Right atrium auricular region (tissue), 2 donors: ENCODE measurements around the gene KAZN. TPM values are rescaled to one million over a fixed set of nuclear protein-coding genes. Genes with fewer than 3 reads are reported as not detected.

ENCODE experiments used
- DNase-seq: peaks from one replicate; pipeline ENCODE4 v3.0.0-alpha.2; 2019; ENCODE audit warnings: low spot score
- H3K27ac ChIP-seq, 2 donors: fragments of 200-600 bp; sonication (generic); 1 replicate in 1 of 2; 2 replicates in 1 of 2; pipeline ENCODE4 v1.5.1; 2016 to 2019
- H3K27me3 ChIP-seq, 2 donors: fragments of 200-600 bp; sonication (generic); one replicate each; pipeline versions ENCODE4 v1.5.1 to v1.6.0; 2017 to 2019
- H3K36me3 ChIP-seq: fragments of 200-600 bp; sonication (generic); one replicate; pipeline ENCODE4 v1.5.1; 2016
- H3K4me1 ChIP-seq, 2 donors: fragments of 200-600 bp; sonication (generic); one replicate each; pipeline versions ENCODE4 v1.5.1 to v1.6.0; 2017 to 2019
- H3K4me3 ChIP-seq, 2 donors: fragments of 200-600 bp; sonication (generic); 1 replicate in 1 of 2; 2 replicates in 1 of 2; pipeline ENCODE4 v1.5.1; 2017 to 2019; ENCODE audit warnings: mild to moderate bottlenecking in 1 of 2, moderate library complexity in 1 of 2
- H3K9me3 ChIP-seq, 2 donors: fragments of 200-600 bp; sonication (generic); one replicate each; pipeline ENCODE4 v1.5.1; 2019
- CTCF ChIP-seq, 2 donors: fragments of 200-600 bp; sonication (generic); IDR thresholded peaks; one replicate each; pipeline ENCODE4 v1.5.1; 2019; ENCODE audit warnings: antibody characterized with exemption in 2 of 2
- total RNA-seq, 2 donors: library from RNA; depleted of rRNA; stranded (reverse); fragments of >200 nt; gene quantifications; one replicate each; pipeline ENCODE4 v1.1.0, GENCODE V29; 2016

The KAZN gene
- total RNA-seq, 2 donors from 2014 or later, result 3.9 to 6.8 TPM

GRCh38 chr1:15065291-15065690, 466.8 kb downstream of the KAZN start:
- Histone ChIP-seq H3K9me3 (peaks cover 0 to 5% of the 10 kb centered on the region in 2 donors), H3K4me3 (no peak overlapping the region), H3K27me3 (no peaks in the 10 kb centered on the region), H3K4me1 (no peaks in the 10 kb centered on the region), H3K36me3 (no peaks in the 10 kb centered on the region), H3K27ac (no peak overlapping the region)
- DNase-seq, result no peak
- TF ChIP-seq CTCF (IDR thresholded peaks at IDR 0.05), result no peak

- H3K27me3 ChIP-seq, result no peaks in the 10 kb centered on the region
- peaks cover 0 to 5% of the 10 kb centered on the region in 2 donors for H3K9me3 ChIP-seq
- no peak overlapping the region for H3K27ac ChIP-seq
- no peak for DNase-seq
- no peak for TF ChIP-seq CTCF (IDR thresholded peaks at IDR 0.05)
- H3K4me1 ChIP-seq, result no peaks in the 10 kb centered on the region
- H3K36me3 ChIP-seq, result no peaks in the 10 kb centered on the region
- no peak overlapping the region for H3K4me3 ChIP-seq
Observed at GRCh38 chr1:15065736-15066135, 467.3 kb downstream of the KAZN start.

- H3K36me3 ChIP-seq, result no peaks in the 10 kb centered on the region
- no peak for DNase-seq
- H3K27me3 ChIP-seq, result no peaks in the 10 kb centered on the region
- TF ChIP-seq CTCF (IDR thresholded peaks at IDR 0.05), result no peak
- H3K4me3 ChIP-seq, result no peak overlapping the region
- H3K9me3 ChIP-seq, result peaks cover 0 to 5% of the 10 kb centered on the region in 2 donors
- H3K27ac ChIP-seq, result no peak overlapping the region
- H3K4me1 ChIP-seq, result no peaks in the 10 kb centered on the region
Observed at GRCh38 chr1:15066191-15066590, 467.7 kb downstream of the KAZN start.

GRCh38 chr1:15067148-15067547, 468.7 kb downstream of the KAZN start:
- DNase-seq, result no peak
- no peaks in the 10 kb centered on the region for H3K36me3 ChIP-seq
- no peak for TF ChIP-seq CTCF (IDR thresholded peaks at IDR 0.05)
- no peak overlapping the region for H3K27ac ChIP-seq
- no peaks in the 10 kb centered on the region for H3K27me3 ChIP-seq
- no peak overlapping the region for H3K4me3 ChIP-seq
- H3K4me1 ChIP-seq, result no peaks in the 10 kb centered on the region
- H3K9me3 ChIP-seq, result peaks cover 0 to 4% of the 10 kb centered on the region in 2 donors

GRCh38 chr1:15068152-15068551, 469.7 kb downstream of the KAZN start:
- no peaks in the 10 kb centered on the region for H3K4me1 ChIP-seq
- no peak overlapping the region for H3K4me3 ChIP-seq
- H3K36me3 ChIP-seq, result no peaks in the 10 kb centered on the region
- no peak for DNase-seq
- no peaks in the 10 kb centered on the region for H3K9me3 ChIP-seq
- TF ChIP-seq CTCF (IDR thresholded peaks at IDR 0.05), result no peak
- no peaks in the 10 kb centered on the region for H3K27me3 ChIP-seq
- H3K27ac ChIP-seq, result peak overlapping the region in 1 of 2 donors; percentile 21

- no peaks in the 10 kb centered on the region for H3K36me3 ChIP-seq
- no peaks in the 10 kb centered on the region for H3K4me1 ChIP-seq
- no peak overlapping the region for H3K27ac ChIP-seq
- H3K27me3 ChIP-seq, result no peaks in the 10 kb centered on the region
- H3K4me3 ChIP-seq, result no peak overlapping the region
- no peaks in the 10 kb centered on the region for H3K9me3 ChIP-seq
- no peak for TF ChIP-seq CTCF (IDR thresholded peaks at IDR 0.05)
- no peak for DNase-seq
Observed at GRCh38 chr1:15068997-15069396, 470.5 kb downstream of the KAZN start.
